Renal cortex interstitium (tissue), 15 donors: Measurements from ENCODE around the gene FAM228A. TPM values are rescaled to one million over a fixed set of nuclear protein-coding genes. Genes with fewer than 3 reads are reported as not detected.
"Not testable (repeated sequence)": the region's sequence is repeated elsewhere in the genome, so short reads cannot be mapped to it uniquely, and the experiment has no call there.

ENCODE experiments used
- DNase-seq, 11 donors: peaks; one replicate each; pipeline ENCODE4 v3.0.0-alpha.2; 2013; ENCODE audit warnings: low read depth in 9 of 11, low spot score in 4 of 11; ENCODE audit errors: extremely low read depth in 1 of 11
- long read RNA-seq, 16 experiments: transcript quantifications; one replicate each; lab custom pipeline, GENCODE V29; 2026
- polyA plus RNA-seq, 3 donors: library from polyadenylated mRNA; unstranded; fragments of 120-200 nt; gene quantifications; one replicate each; pipeline ENCODE4 v1.2.1, GENCODE V29; 2013; ENCODE audit not compliant: insufficient read length in 3 of 3

FAM228A gene
- 1 to 10 TPM in 2 of 3 donors, under 1 TPM in 1; 0.68 to 1.3 (median 1.2) TPM for polyA plus RNA-seq
- long read RNA-seq, donor 1 = 0 reads
- long read RNA-seq, donor 2 = 0 reads
- long read RNA-seq, donor 3 = 0 reads
- long read RNA-seq, donor 4 = 0 reads
- long read RNA-seq, donor 5 = 0 reads
- long read RNA-seq, donor 6 = 0 reads
- long read RNA-seq, donor 7, partial matches to known transcripts = 0 of 1 reads
- long read RNA-seq, donor 7, other reads (novel, unspliced or antisense) = 0 of 1 reads
- long read RNA-seq, donor 8, partial matches to known transcripts = 0 of 1 reads
- long read RNA-seq, donor 8, other reads (novel, unspliced or antisense) = 0 of 1 reads
- long read RNA-seq, donor 9 = 0 reads
- long read RNA-seq, donor 10 = 0 reads
- long read RNA-seq, donor 11 = 0 reads
- long read RNA-seq, donor 12 = 0 reads
- long read RNA-seq, donor 13, partial matches to known transcripts = 0 of 1 reads
- long read RNA-seq, donor 13, other reads (novel, unspliced or antisense) = 0 of 1 reads
- long read RNA-seq, donor 14 = 0 reads
- long read RNA-seq, donor 15 = 0 reads
- long read RNA-seq, donor 16, partial matches to known transcripts = 0 of 1 reads
- long read RNA-seq, donor 16, other reads (novel, unspliced or antisense) = 0 of 1 reads

- no peak for DNase-seq
Measured at GRCh38 chr2:24174851-24175277, at the start of gene FAM228A. Gene FAM228A, plus strand, starts transcription at chr2:24175053. Its CDS starts 428 bp downstream, at chr2:24175481.

GRCh38 chr2:24125956-24126355 lies 48.9 kb upstream of the FAM228A start:
- DNase-seq = no peak

- no peak for DNase-seq
Measured at GRCh38 chr2:24132543-24132942, 42.3 kb upstream of the FAM228A start.

GRCh38 chr2:24140305-24140704 lies 34.5 kb upstream of the FAM228A start:
- not testable (repeated sequence) for DNase-seq

- DNase-seq = no peak
Measured at GRCh38 chr2:24147364-24147763, 27.5 kb upstream of the FAM228A start.

GRCh38 chr2:24152413-24153197 lies 22.2 kb upstream of the FAM228A start:
- no peak for DNase-seq

- no peak for DNase-seq
Measured at GRCh38 chr2:24153478-24153877, 21.4 kb upstream of the FAM228A start.

- DNase-seq = no peak
Measured at GRCh38 chr2:24158131-24158530, 16.7 kb upstream of the FAM228A start.

- DNase-seq = no peak
Measured at GRCh38 chr2:24159708-24160107, 15.1 kb upstream of the FAM228A start.

- DNase-seq = no peak
Measured at GRCh38 chr2:24160761-24161160, 14.1 kb upstream of the FAM228A start.

GRCh38 chr2:24162494-24162893 lies 12.4 kb upstream of the FAM228A start:
- no peak for DNase-seq

GRCh38 chr2:24163186-24163585 lies 11.7 kb upstream of the FAM228A start:
- no peak for DNase-seq

GRCh38 chr2:24163601-24164000 lies 11.3 kb upstream of the FAM228A start:
- no peak for DNase-seq

GRCh38 chr2:24164416-24164973 lies 10.4 kb upstream of the FAM228A start:
- no peak for DNase-seq

GRCh38 chr2:24169023-24169422 lies 5.8 kb upstream of the FAM228A start:
- no peak for DNase-seq

- no peak for DNase-seq
Measured at GRCh38 chr2:24175631-24176187, 856 bp downstream of the FAM228A start.

- DNase-seq = no peak
Measured at GRCh38 chr2:24176326-24176725, 1.5 kb downstream of the FAM228A start.

- DNase-seq = no peak
Measured at GRCh38 chr2:24179683-24180082, 4.8 kb downstream of the FAM228A start.

GRCh38 chr2:24181849-24182248 lies 7.0 kb downstream of the FAM228A start:
- DNase-seq = peak in 7 of 11 donors; percentile 13 to 42 (median 32)
